Aorta (tissue), 5 donors: Measurements from ENCODE around the gene OSBPL10. TPM values are rescaled to one million over a fixed set of nuclear protein-coding genes. Genes with fewer than 3 reads are reported as not detected.

Experiments used
- ATAC-seq: fragments of 200-7000 bp; cut with Tn5 transposase; one replicate; pipeline ENCODE4 v1.9.1; 2022; ENCODE audit warnings: moderate library complexity; ENCODE audit not compliant: low FRiP score
- DNase-seq, 2 donors: peaks; one replicate each; pipeline ENCODE4 v3.0.0-alpha.2; 2020
- H3K27ac ChIP-seq, 2 donors: one replicate each; pipeline ENCODE4 v1.5.1; 2013; ENCODE audit warnings: low read length in 2 of 2, mild to moderate bottlenecking in 2 of 2, moderate library complexity in 2 of 2, control low read depth in 1 of 2, inconsistent platforms in 1 of 2, low read depth in 1 of 2
- H3K27me3 ChIP-seq, 2 donors: one replicate each; pipeline ENCODE4 v1.6.1; 2013; ENCODE audit warnings: control low read depth in 1 of 2, low read length in 1 of 2, mild to moderate bottlenecking in 1 of 2, moderate library complexity in 1 of 2; ENCODE audit not compliant: insufficient read depth in 2 of 2, control insufficient read depth in 1 of 2
- H3K36me3 ChIP-seq, 2 donors: one replicate each; pipeline ENCODE4 v1.6.1; 2013; ENCODE audit warnings: control low read depth in 1 of 2, low read length in 1 of 2, mild to moderate bottlenecking in 1 of 2; ENCODE audit not compliant: insufficient read depth in 2 of 2, control insufficient read depth in 1 of 2
- H3K4me1 ChIP-seq, 2 donors: one replicate each; pipeline ENCODE4 v1.6.1; 2013; ENCODE audit warnings: low read length in 2 of 2, control low read depth in 1 of 2, mild to moderate bottlenecking in 1 of 2, moderate library complexity in 1 of 2; ENCODE audit not compliant: insufficient read depth in 2 of 2, control insufficient read depth in 1 of 2
- H3K4me3 ChIP-seq, 2 donors: one replicate each; pipeline ENCODE4 v1.5.1; 2013; ENCODE audit warnings: low read length in 2 of 2, control low read depth in 1 of 2, mild to moderate bottlenecking in 1 of 2
- H3K9me3 ChIP-seq: one replicate; pipeline ENCODE4 v1.6.1; 2013; ENCODE audit warnings: mild to moderate bottlenecking, low read length; ENCODE audit not compliant: control insufficient read depth
- WGBS, 2 donors: extraction: QIAGEN DNeasy Blood & Tissue Kit; methylation state at CpG; one replicate each; pipeline ENCODE4 v1.1.7; 2013; 5-methylcytosine and 5-hydroxymethylcytosine counted together
- intact Hi-C, 2 donors: fragments of 100-400 bp; cut with DNase I; formaldehyde crosslinking; loops; one replicate each; pipeline versions ENCODE4 v1.14.2 to v1.15.0; 2022
- polyA plus RNA-seq, 2 donors: library from polyadenylated mRNA; stranded (reverse); fragments of 200-250 nt; gene quantifications; one replicate each; pipeline ENCODE4 v1.2.3, GENCODE V29; 2013
- total RNA-seq, 2 donors: library from RNA; stranded (reverse); fragmentation: NEBNext Ultra II Directional; extraction: Animal tissue kit (Norgen Biotek cat#: 25700); gene quantifications; one replicate each; pipeline ENCODE4 v1.2.1, GENCODE V29; 2021
- donor health status: healthy with polysubstance abuse.
- donor health status: Bipolar disorder and iron deficiency.
- donor health status: DM: no; HTN: no; CAD: no.
- donor health status: DM: no; HTN: no; CAD: no.
- donor health status: DM: yes; HTN: yes; CAD: no.

The OSBPL10 gene
- total and polyA plus RNA-seq, 4 donors = 3.1 to 47.9 (median 17.4) TPM

- Histone ChIP-seq H3K9me3 (peaks cover 3% of the 10 kb centered on the region), H3K4me1 (peaks cover 6 to 9% of the 10 kb centered on the region in 2 donors), H3K4me3 (peak overlapping the region in 1 of 2 donors; percentile 52), H3K27me3 (no peaks in the 10 kb centered on the region), H3K27ac (peak overlapping the region; percentile 76 to 89), H3K36me3 (peaks cover 0 to 2% of the 10 kb centered on the region in 2 donors)
- ATAC-seq (no peak), DNase-seq (no peak)
- intact Hi-C loops = no loop called here
- WGBS, 2 donors = 58 to 65% methylated on average over 2 of the region's 2 CpGs
Measured at GRCh38 chr3:31959251-31959650, 21.8 kb downstream of the OSBPL10 start.

GRCh38 chr3:31958701-31959152 lies 22.3 kb downstream of the OSBPL10 start:
- peaks cover 0 to 2% of the 10 kb centered on the region in 2 donors for H3K36me3 ChIP-seq
- peaks cover 3% of the 10 kb centered on the region for H3K9me3 ChIP-seq
- no peak overlapping the region for H3K4me3 ChIP-seq
- peaks cover 6 to 9% of the 10 kb centered on the region in 2 donors for H3K4me1 ChIP-seq
- 21 to 25% methylated on average over 3 of the region's 3 CpGs for WGBS, 2 donors
- H3K27ac ChIP-seq = peak overlapping the region; percentile 89 to 92
- no peak for DNase-seq
- ATAC-seq = no peak
- H3K27me3 ChIP-seq = no peaks in the 10 kb centered on the region
- intact Hi-C loops = no loop called here

- H3K36me3 ChIP-seq = peaks cover 0 to 2% of the 10 kb centered on the region in 2 donors
- no peak for ATAC-seq
- H3K4me1 ChIP-seq = peaks cover 6 to 9% of the 10 kb centered on the region in 2 donors
- WGBS, 2 donors = 82 to 85% methylated on average over 3 of the region's 3 CpGs
- no peak overlapping the region for H3K27ac ChIP-seq
- peaks cover 3% of the 10 kb centered on the region for H3K9me3 ChIP-seq
- H3K27me3 ChIP-seq = no peaks in the 10 kb centered on the region
- no peak overlapping the region for H3K4me3 ChIP-seq
- intact Hi-C loops = no loop called here
- DNase-seq = no peak
Measured at GRCh38 chr3:31957106-31957505, 24.0 kb downstream of the OSBPL10 start.

GRCh38 chr3:31955581-31955980 lies 25.5 kb downstream of the OSBPL10 start:
- ATAC-seq (no peak), DNase-seq (no peak)
- Histone ChIP-seq H3K27ac (no peak overlapping the region), H3K4me1 (peaks cover 6 to 7% of the 10 kb centered on the region in 2 donors), H3K36me3 (peaks cover 0 to 2% of the 10 kb centered on the region in 2 donors), H3K4me3 (no peak overlapping the region), H3K27me3 (no peaks in the 10 kb centered on the region), H3K9me3 (peaks cover 3% of the 10 kb centered on the region)
- intact Hi-C loops = no loop called here

GRCh38 chr3:31953636-31954035 lies 27.4 kb downstream of the OSBPL10 start:
- intact Hi-C loops = no loop called here
- no peak overlapping the region for H3K4me3 ChIP-seq
- DNase-seq (no peak), ATAC-seq (no peak)
- H3K27me3 ChIP-seq = no peaks in the 10 kb centered on the region
- H3K36me3 ChIP-seq = peaks cover 0 to 2% of the 10 kb centered on the region in 2 donors
- 97 to 98% methylated on average over 2 of the region's 2 CpGs for WGBS, 2 donors
- no peak overlapping the region for H3K27ac ChIP-seq
- peaks cover 3% of the 10 kb centered on the region for H3K9me3 ChIP-seq
- H3K4me1 ChIP-seq = peaks cover 2% of the 10 kb centered on the region in 2 donors

GRCh38 chr3:31953091-31953490 lies 28.0 kb downstream of the OSBPL10 start:
- DNase-seq = no peak
- no peak overlapping the region for H3K4me3 ChIP-seq
- peaks cover 0 to 2% of the 10 kb centered on the region in 2 donors for H3K4me1 ChIP-seq
- 92% methylated on average over 7 of the region's 7 CpGs for WGBS, 2 donors
- intact Hi-C loops = no loop called here
- no peaks in the 10 kb centered on the region for H3K27me3 ChIP-seq
- no peak overlapping the region for H3K27ac ChIP-seq
- no peak for ATAC-seq
- peaks cover 0 to 2% of the 10 kb centered on the region in 2 donors for H3K36me3 ChIP-seq
- peaks cover 3% of the 10 kb centered on the region for H3K9me3 ChIP-seq

GRCh38 chr3:31952205-31952604 lies 28.9 kb downstream of the OSBPL10 start:
- 95 to 96% methylated on average over 4 of the region's 4 CpGs for WGBS, 2 donors
- no peak for ATAC-seq
- Histone ChIP-seq H3K27ac (no peak overlapping the region), H3K27me3 (no peaks in the 10 kb centered on the region), H3K4me3 (no peak overlapping the region), H3K36me3 (peaks cover 0 to 2% of the 10 kb centered on the region in 2 donors), H3K4me1 (peaks cover 0 to under 1% of the 10 kb centered on the region in 2 donors), H3K9me3 (peaks cover 3% of the 10 kb centered on the region)
- DNase-seq = no peak
- intact Hi-C loops = no loop called here

- H3K9me3 ChIP-seq = no peaks in the 10 kb centered on the region
- H3K27me3 ChIP-seq = no peaks in the 10 kb centered on the region
- ATAC-seq = no peak
- WGBS, 2 donors = 88 to 90% methylated on average over 6 of the region's 6 CpGs
- intact Hi-C loops = no loop called here
- no peak overlapping the region for H3K27ac ChIP-seq
- no peaks in the 10 kb centered on the region for H3K36me3 ChIP-seq
- no peak overlapping the region for H3K4me3 ChIP-seq
- peaks cover 0 to 2% of the 10 kb centered on the region in 2 donors for H3K4me1 ChIP-seq
- no peak for DNase-seq
Measured at GRCh38 chr3:31948280-31948679, 32.8 kb downstream of the OSBPL10 start.

GRCh38 chr3:31947671-31948091 lies 33.4 kb downstream of the OSBPL10 start:
- DNase-seq = no peak
- H3K27ac ChIP-seq = no peak overlapping the region
- WGBS, 2 donors = 79 to 82% methylated on average over 6 of the region's 6 CpGs
- ATAC-seq = peak; percentile 16
- H3K4me3 ChIP-seq = no peak overlapping the region
- H3K27me3 ChIP-seq = no peaks in the 10 kb centered on the region
- H3K36me3 ChIP-seq = no peaks in the 10 kb centered on the region
- no peaks in the 10 kb centered on the region for H3K9me3 ChIP-seq
- H3K4me1 ChIP-seq = peaks cover 0 to 2% of the 10 kb centered on the region in 2 donors
- intact Hi-C loops = no loop called here
